Stomach (tissue), 9 donors: Measurements from ENCODE around the gene SNRPD2. TPM values are rescaled to one million over a fixed set of nuclear protein-coding genes. Genes with fewer than 3 reads are reported as not detected.

Source experiments
- DNase-seq, 2 donors: peaks; one replicate each; pipeline versions ENCODE4 v3.0.0 to v3.0.0-alpha.2; 2013 to 2019
- H3K27ac ChIP-seq, 5 donors: fragments of 200-600 bp in 4 of 5; sonication (generic) in 4 of 5; one replicate each; pipeline ENCODE4 v1.5.1; 2013 to 2019; ENCODE audit warnings: mild to moderate bottlenecking in 1 of 5, moderate library complexity in 1 of 5
- H3K27me3 ChIP-seq, 3 donors: fragments of 200-600 bp; sonication (generic); one replicate each; pipeline ENCODE4 v1.5.1; 2017 to 2019; ENCODE audit warnings: mixed run types in 1 of 3
- H3K36me3 ChIP-seq, 4 donors: fragments of 200-600 bp; sonication (generic); 1 replicate in 3 of 4; 2 replicates in 1 of 4; pipeline ENCODE4 v1.5.1; 2016 to 2019
- H3K4me1 ChIP-seq, 4 donors: fragments of 200-600 bp; sonication (generic); one replicate each; pipeline ENCODE4 v1.5.1; 2016 to 2019
- H3K4me3 ChIP-seq, 4 donors: fragments of 200-600 bp; sonication (generic) in 3 of 4; one replicate each; pipeline ENCODE4 v1.5.1; 2016 to 2019; ENCODE audit warnings: mild to moderate bottlenecking in 1 of 4
- H3K9me3 ChIP-seq, 4 donors: fragments of 200-600 bp; sonication (generic); one replicate each; pipeline ENCODE4 v1.5.1; 2016 to 2019
- EP300 ChIP-seq: sonication (generic); formaldehyde crosslinking; IDR thresholded peaks from one replicate; pipeline ENCODE4 v1.6.1; 2017; ENCODE audit warnings: antibody characterized with exemption
- POLR2A ChIP-seq, 4 donors: fragments of 450-650 bp; IDR thresholded peaks; one replicate each; pipeline ENCODE4 v1.6.1; 2016; ENCODE audit warnings: antibody characterized with exemption in 4 of 4, control low read depth in 2 of 4, mild to moderate bottlenecking in 1 of 4, moderate library complexity in 1 of 4
- POLR2AphosphoS5 ChIP-seq, 3 donors: sonication (generic); formaldehyde crosslinking; IDR thresholded peaks; one replicate each; pipeline ENCODE4 v1.6.1; 2016; ENCODE audit warnings: antibody characterized with exemption in 3 of 3
- WGBS, 5 donors: extraction: QIAGEN DNeasy Blood & Tissue Kit in 3 of 5; methylation state at CpG; one replicate each; pipeline versions ENCODE4 v1.1.5 to v1.1.7; 2013 to 2018; 5-methylcytosine and 5-hydroxymethylcytosine counted together
- intact Hi-C: fragments of 100-400 bp; cut with DNase I; formaldehyde crosslinking; loops from one replicate; pipeline ENCODE4 v1.15.1; 2023; ENCODE audit warnings: low total_unique reads
- polyA plus RNA-seq, 3 donors: library from polyadenylated mRNA; stranded (reverse); fragments of 200-250 nt; gene quantifications; one replicate each; pipeline ENCODE4 v1.2.3, GENCODE V29; 2013
- total RNA-seq, 5 donors: library from RNA; depleted of rRNA; stranded (reverse); fragments of >200 nt; gene quantifications; one replicate each; pipeline versions ENCODE4 v1.1.0 to v1.2.3, GENCODE V29; 2014 to 2016
- TF ChIP-seq, protein P1 (sequence below), 7 experiments: fragments of 450-650 bp in 4 of 7; fragments of 200-600 bp in 3 of 7; sonication (generic) in 3 of 7; IDR thresholded peaks; one replicate each; pipeline ENCODE4 v1.5.1; 2016 to 2019; ENCODE audit warnings: antibody characterized with exemption in 7 of 7, control low read depth in 2 of 7, mild to moderate bottlenecking in 1 of 7
- donor health status: healthy with polysubstance abuse.
- donor health status: Bipolar disorder and iron deficiency.
- donor health status: healthy.

Gene SNRPD2
- total and polyA plus RNA-seq, 8 donors, result 79.9 to 511 (median 182) TPM

DNA sequence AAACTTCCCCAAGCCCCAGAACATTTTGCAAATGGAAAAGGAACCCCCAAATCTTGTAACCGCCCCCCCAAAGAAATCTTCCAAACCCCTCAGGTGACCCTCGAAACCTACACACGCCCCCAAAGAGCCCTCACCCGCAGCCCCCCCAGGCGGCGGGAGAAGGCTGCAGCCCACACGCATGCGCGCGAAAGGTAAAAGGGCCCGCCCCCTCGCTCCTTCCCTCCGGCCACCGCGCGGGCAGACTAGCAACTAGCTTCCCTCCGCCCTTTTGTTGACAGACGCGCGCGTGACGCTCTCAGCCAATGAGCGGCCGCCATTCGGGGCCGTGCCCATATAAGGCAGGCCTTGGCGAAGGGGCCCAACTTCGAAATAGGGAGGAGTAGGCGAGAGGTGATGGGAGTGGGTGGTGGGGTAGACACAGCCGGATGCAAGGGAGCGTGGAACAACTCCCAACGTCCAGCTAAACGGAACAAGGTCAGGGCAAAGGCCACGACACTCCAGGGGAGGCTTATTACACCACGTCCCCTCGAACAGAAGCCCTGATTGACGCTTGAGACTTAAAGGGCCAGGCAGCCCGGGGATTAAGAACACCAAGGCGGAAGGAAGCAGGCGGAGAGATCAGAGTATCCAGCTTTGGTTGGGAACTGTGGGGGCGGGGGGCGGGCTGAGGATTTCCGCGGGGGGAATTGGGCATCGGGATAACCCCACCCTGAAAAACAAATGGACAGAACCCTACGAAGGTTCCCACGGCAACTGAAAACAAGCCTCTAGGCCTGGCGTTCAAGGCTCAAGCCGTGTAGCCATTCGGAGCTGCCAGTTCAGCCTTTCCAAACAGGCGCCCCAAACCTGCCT is 25.6 kb upstream of the SNRPD2 start:
- peak; percentile 99 to 100 for DNase-seq
- intact Hi-C loops, result no loop called here
- H3K27me3 ChIP-seq, result no peaks in the 10 kb centered on the region
- peak overlapping the region; percentile 63 to 73 (median 68) for H3K4me3 ChIP-seq
- TF ChIP-seq POLR2A (IDR thresholded peaks at IDR 0.05), result peak in 2 of 4 donors; percentile 21 to 75
- TF ChIP-seq, protein P1, sequence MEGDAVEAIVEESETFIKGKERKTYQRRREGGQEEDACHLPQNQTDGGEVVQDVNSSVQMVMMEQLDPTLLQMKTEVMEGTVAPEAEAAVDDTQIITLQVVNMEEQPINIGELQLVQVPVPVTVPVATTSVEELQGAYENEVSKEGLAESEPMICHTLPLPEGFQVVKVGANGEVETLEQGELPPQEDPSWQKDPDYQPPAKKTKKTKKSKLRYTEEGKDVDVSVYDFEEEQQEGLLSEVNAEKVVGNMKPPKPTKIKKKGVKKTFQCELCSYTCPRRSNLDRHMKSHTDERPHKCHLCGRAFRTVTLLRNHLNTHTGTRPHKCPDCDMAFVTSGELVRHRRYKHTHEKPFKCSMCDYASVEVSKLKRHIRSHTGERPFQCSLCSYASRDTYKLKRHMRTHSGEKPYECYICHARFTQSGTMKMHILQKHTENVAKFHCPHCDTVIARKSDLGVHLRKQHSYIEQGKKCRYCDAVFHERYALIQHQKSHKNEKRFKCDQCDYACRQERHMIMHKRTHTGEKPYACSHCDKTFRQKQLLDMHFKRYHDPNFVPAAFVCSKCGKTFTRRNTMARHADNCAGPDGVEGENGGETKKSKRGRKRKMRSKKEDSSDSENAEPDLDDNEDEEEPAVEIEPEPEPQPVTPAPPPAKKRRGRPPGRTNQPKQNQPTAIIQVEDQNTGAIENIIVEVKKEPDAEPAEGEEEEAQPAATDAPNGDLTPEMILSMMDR (IDR thresholded peaks at IDR 0.05), result peak in 1 of 7 experiments; percentile 40
- TF ChIP-seq EP300, result peak; percentile 65
- TF ChIP-seq POLR2AphosphoS5 (IDR thresholded peaks at IDR 0.05), result peak; percentile 66 to 95 (median 88)
- H3K9me3 ChIP-seq, result no peaks in the 10 kb centered on the region
- WGBS, 5 donors, result 0 to 2% (median 1%) methylated on average over 48 to 51 of the region's 51 CpGs
- H3K27ac ChIP-seq, result peak overlapping the region; percentile 82 to 95 (median 93)
- H3K4me1 ChIP-seq, result peaks cover 13 to 45% (median 23%) of the 10 kb centered on the region in 4 donors
- peaks cover 9 to 28% (median 17%) of the 10 kb centered on the region in 4 donors for H3K36me3 ChIP-seq

DNA sequence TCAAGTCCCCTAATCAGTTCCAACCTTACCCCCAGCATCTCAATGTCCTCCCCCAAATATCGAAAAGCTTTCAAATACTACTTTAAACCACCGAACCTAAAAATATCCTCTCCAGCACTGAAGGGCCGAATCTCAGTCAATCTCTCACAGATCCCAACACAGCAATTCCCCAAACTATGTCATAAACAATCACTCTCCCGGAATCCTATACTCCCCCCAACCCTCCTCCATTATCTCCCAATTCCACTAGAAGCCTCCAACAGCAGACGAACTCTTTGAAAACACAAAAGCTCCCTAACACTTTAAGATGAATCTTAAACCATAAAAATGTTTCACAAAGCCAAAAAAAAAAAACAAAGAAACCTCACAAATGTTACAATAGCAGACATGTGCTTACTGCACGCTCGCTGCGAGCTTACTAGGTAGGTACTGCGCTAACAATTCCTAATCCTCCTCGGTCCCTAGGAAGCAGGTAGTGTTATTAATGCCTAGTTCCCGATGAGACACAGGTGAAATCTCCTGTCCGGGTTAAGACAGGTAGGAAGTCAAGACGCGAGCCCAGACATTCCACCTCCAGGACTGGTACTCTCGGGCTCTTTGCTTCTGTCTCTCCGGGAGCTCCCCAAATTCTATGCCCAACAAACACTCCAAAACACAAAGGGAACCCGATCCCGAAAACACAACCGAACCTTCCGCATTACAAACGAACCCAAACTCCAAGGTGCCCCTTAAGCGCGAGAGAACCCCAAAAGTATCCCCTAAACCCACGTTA is 24.8 kb upstream of the SNRPD2 start:
- H3K4me1 ChIP-seq, result peaks cover 13 to 39% (median 24%) of the 10 kb centered on the region in 4 donors
- 1 to 2% (median 2%) methylated on average over 24 of the region's 24 CpGs for WGBS, 5 donors
- DNase-seq, result peak in 1 of 2 donors; percentile 64
- TF ChIP-seq, protein P1 (IDR thresholded peaks at IDR 0.05), result no peak
- no peak for TF ChIP-seq POLR2AphosphoS5 (IDR thresholded peaks at IDR 0.05)
- TF ChIP-seq EP300, result no peak
- TF ChIP-seq POLR2A (IDR thresholded peaks at IDR 0.05), result no peak
- H3K27ac ChIP-seq, result peak overlapping the region; percentile 62 to 95 (median 93)
- H3K36me3 ChIP-seq, result peaks cover 15 to 36% (median 25%) of the 10 kb centered on the region in 4 donors
- H3K27me3 ChIP-seq, result no peaks in the 10 kb centered on the region
- no peaks in the 10 kb centered on the region for H3K9me3 ChIP-seq
- intact Hi-C loops, result no loop called here
- peak overlapping the region; percentile 63 to 73 (median 68) for H3K4me3 ChIP-seq

DNA sequence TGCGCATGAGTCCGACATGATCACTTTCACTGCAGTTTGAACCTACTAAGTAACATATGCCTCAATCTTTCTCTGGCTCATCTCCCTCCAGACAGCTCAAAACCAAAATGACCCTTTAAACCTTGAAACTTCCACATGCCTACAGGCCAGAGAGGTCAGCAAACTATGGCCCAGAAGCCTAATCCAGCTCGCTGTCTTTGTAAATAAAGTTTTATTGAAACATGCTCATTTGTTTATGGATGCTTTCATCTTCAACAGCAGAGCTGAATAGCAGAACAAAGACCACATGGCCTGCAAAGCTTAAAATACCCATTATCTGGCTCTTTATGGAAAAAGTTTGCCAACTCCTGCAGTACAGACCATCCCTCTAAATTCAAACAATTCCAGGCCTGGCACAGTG is 23.4 kb upstream of the SNRPD2 start:
- no peaks in the 10 kb centered on the region for H3K27me3 ChIP-seq
- H3K4me3 ChIP-seq, result no peak overlapping the region
- 83 to 93% (median 93%) methylated on average over 3 of the region's 3 CpGs for WGBS, 5 donors
- no peak overlapping the region for H3K27ac ChIP-seq
- no peak for TF ChIP-seq EP300
- no peak for TF ChIP-seq POLR2A (IDR thresholded peaks at IDR 0.05)
- no peak for TF ChIP-seq POLR2AphosphoS5 (IDR thresholded peaks at IDR 0.05)
- TF ChIP-seq, protein P1 (IDR thresholded peaks at IDR 0.05), result no peak
- H3K36me3 ChIP-seq, result peaks cover 22 to 39% (median 34%) of the 10 kb centered on the region in 4 donors
- DNase-seq, result no peak
- intact Hi-C loops, result no loop called here
- H3K4me1 ChIP-seq, result peaks cover 18 to 41% (median 24%) of the 10 kb centered on the region in 4 donors
- H3K9me3 ChIP-seq, result no peaks in the 10 kb centered on the region

DNA sequence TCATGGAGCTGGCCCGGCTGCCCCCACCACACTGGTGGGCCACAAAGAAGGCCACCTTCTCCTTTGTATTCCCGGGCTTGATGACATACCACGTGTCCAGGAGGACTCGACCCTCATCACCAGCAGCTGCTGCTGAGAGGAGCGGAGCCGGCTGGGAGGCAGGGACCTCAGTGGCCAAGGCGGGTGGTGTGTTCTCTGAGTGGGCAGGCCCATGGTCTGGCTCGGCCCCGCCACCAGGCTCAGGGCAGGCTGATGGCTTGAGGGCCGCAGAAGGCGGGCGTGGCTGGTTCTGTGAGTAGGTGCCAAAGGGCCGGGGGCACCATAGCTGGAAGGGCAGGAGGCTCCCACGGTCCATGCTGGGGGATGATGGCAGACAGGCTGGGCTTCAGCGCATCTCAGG is 21.4 kb upstream of the SNRPD2 start:
- intact Hi-C loops, result no loop called here
- WGBS, 5 donors, result 82 to 87% (median 86%) methylated on average over 6 to 15 of the region's 15 CpGs
- Histone ChIP-seq H3K27ac (no peak overlapping the region), H3K36me3 (peaks cover 22 to 35% (median 30%) of the 10 kb centered on the region in 4 donors), H3K4me3 (no peak overlapping the region), H3K9me3 (no peaks in the 10 kb centered on the region), H3K27me3 (no peaks in the 10 kb centered on the region), H3K4me1 (peaks cover 14 to 36% (median 17%) of the 10 kb centered on the region in 4 donors)
- DNase-seq, result no peak
- no peak for TF ChIP-seq EP300
- TF ChIP-seq POLR2AphosphoS5 (IDR thresholded peaks at IDR 0.05), result no peak
- TF ChIP-seq POLR2A (IDR thresholded peaks at IDR 0.05), result no peak
